Esophagus muscularis mucosa (tissue), 4 donors: ENCODE results near the gene OR10V1. TPM values are rescaled to one million over a fixed set of nuclear protein-coding genes. Genes with fewer than 3 reads are reported as not detected.

Experiments
- DNase-seq: peaks from one replicate; pipeline ENCODE4 v3.0.0-alpha.2; 2017; ENCODE audit errors: extremely low spot score
- H3K27ac ChIP-seq, 4 donors: fragments of 200-600 bp; sonication (generic); replicated peaks in 1 of 4; 1 replicate in 3 of 4; 2 replicates in 1 of 4; pipeline ENCODE4 v1.5.1; 2016 to 2019; ENCODE audit warnings: mild to moderate bottlenecking in 1 of 4
- H3K27me3 ChIP-seq, 4 donors: fragments of 200-600 bp; sonication (generic); one replicate each; pipeline versions ENCODE4 v1.5.1 to v1.6.0; 2016 to 2019
- H3K36me3 ChIP-seq, 4 donors: fragments of 200-600 bp; sonication (generic); one replicate each; pipeline ENCODE4 v1.5.1; 2016 to 2019
- H3K4me1 ChIP-seq, 4 donors: fragments of 200-600 bp; sonication (generic); one replicate each; pipeline ENCODE4 v1.5.1; 2016 to 2019
- H3K4me3 ChIP-seq, 4 donors: fragments of 200-600 bp; sonication (generic); 1 replicate in 2 of 4; 2 replicates in 2 of 4; pipeline ENCODE4 v1.5.1; 2016 to 2019; ENCODE audit warnings: mild to moderate bottlenecking in 4 of 4, moderate library complexity in 1 of 4
- H3K9me3 ChIP-seq, 4 donors: fragments of 200-600 bp; sonication (generic); 1 replicate in 3 of 4; 2 replicates in 1 of 4; pipeline ENCODE4 v1.5.1; 2016 to 2019
- CTCF ChIP-seq, 3 experiments: fragments of 200-600 bp in 2 of 3; fragments of 450-650 bp in 1 of 3; sonication (generic) in 2 of 3; IDR thresholded peaks; one replicate each; pipeline ENCODE4 v1.5.1; 2017 to 2019; ENCODE audit warnings: antibody characterized with exemption in 3 of 3, mild to moderate bottlenecking in 2 of 3, moderate library complexity in 1 of 3
- EP300 ChIP-seq: sonication (generic); formaldehyde crosslinking; IDR thresholded peaks from one replicate; pipeline ENCODE4 v1.6.1; 2017; ENCODE audit warnings: antibody characterized with exemption
- POLR2A ChIP-seq: fragments of 450-650 bp; IDR thresholded peaks from one replicate; pipeline ENCODE4 v1.6.1; 2017; ENCODE audit warnings: antibody characterized with exemption, moderate library complexity, mild to moderate bottlenecking, low read depth
- POLR2AphosphoS5 ChIP-seq, 2 donors: sonication (generic); formaldehyde crosslinking; IDR thresholded peaks; one replicate each; pipeline ENCODE4 v1.6.1; 2017; ENCODE audit warnings: antibody characterized with exemption in 2 of 2
- WGBS: methylation state at CpG from one replicate; pipeline ENCODE4 v1.1.5; 2018; 5-methylcytosine and 5-hydroxymethylcytosine counted together
- intact Hi-C: fragments of 100-400 bp; cut with DNase I; formaldehyde crosslinking; loops from one replicate; pipeline ENCODE4 v1.15.1; 2023
- total RNA-seq, 4 donors: library from RNA; depleted of rRNA; stranded (reverse); fragments of >200 nt; gene quantifications; one replicate each; pipeline versions ENCODE4 v1.1.0 to v1.2.1, GENCODE V29; 2016

Gene OR10V1
- not detected for total RNA-seq

- DNase-seq = no peak
- no peak within 1 kb of the TSS for H3K4me3 ChIP-seq
- H3K27ac ChIP-seq = no peak within 1 kb of the TSS
- peaks cover 0 to 4% (median 0%) of the 10 kb centered on the region in 4 donors for H3K27me3 ChIP-seq
- H3K4me1 ChIP-seq = no peaks in the 10 kb centered on the region
- TF ChIP-seq POLR2AphosphoS5 (IDR thresholded peaks at IDR 0.05) = no peak
- TF ChIP-seq POLR2A = no peak
- no peak for TF ChIP-seq CTCF (IDR thresholded peaks at IDR 0.05)
- no peak for TF ChIP-seq EP300
- H3K9me3 ChIP-seq = no peaks in the 10 kb centered on the region
- 88% methylated on average over 2 of the region's 2 CpGs for WGBS
- intact Hi-C loops = no loop called here
- no peaks in the 10 kb centered on the region for H3K36me3 ChIP-seq
Measured at GRCh38 chr11:59713745-59714144, at the start of gene OR10V1. Gene OR10V1, minus strand, starts transcription at chr11:59713845. Its CDS starts 0 bp downstream, at chr11:59713845.

GRCh38 chr11:59761993-59762392 lies 48.3 kb upstream of the OR10V1 start:
- peaks cover 16 to 32% (median 25%) of the 10 kb centered on the region in 4 donors for H3K4me1 ChIP-seq

DNA sequence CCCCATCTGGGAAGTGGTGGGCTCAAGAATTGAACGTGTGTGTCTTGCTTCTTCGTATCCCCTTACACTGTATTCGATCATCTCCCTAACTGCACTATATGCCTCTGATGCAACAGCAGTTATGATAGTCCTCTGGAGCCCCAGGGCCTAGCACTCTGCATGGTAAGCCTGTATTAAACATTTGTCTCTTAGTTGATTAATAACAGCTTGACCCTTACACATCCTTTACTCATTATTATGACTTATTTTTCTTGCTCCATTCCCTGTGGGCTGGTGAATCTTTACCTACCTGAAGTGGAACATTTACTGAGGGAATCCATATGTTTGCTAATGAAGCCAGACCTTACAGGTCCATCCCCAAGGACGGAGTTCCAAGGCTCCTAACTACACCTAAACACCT lies 47.1 kb upstream of the OR10V1 start:
- DNase-seq = no peak
- Histone ChIP-seq H3K4me1 (peaks cover 29 to 37% (median 33%) of the 10 kb centered on the region in 4 donors), H3K27ac (no peak overlapping the region), H3K36me3 (peaks cover 0 to 9% (median 3%) of the 10 kb centered on the region in 4 donors), H3K4me3 (no peak overlapping the region), H3K27me3 (no peaks in the 10 kb centered on the region), H3K9me3 (no peaks in the 10 kb centered on the region)
- TF ChIP-seq EP300 (no peak), POLR2A (no peak), POLR2AphosphoS5 (IDR thresholded peaks at IDR 0.05) (no peak), CTCF (IDR thresholded peaks at IDR 0.05) (no peak)
- WGBS = 88% methylated on average over 4 of the region's 4 CpGs
- intact Hi-C loops = no loop called here

More at GRCh38 chr11:59761993-59762392, 48.3 kb upstream of the OR10V1 start:
- no peak overlapping the region for H3K27ac ChIP-seq
- H3K9me3 ChIP-seq = no peaks in the 10 kb centered on the region
- TF ChIP-seq CTCF (IDR thresholded peaks at IDR 0.05) (no peak), POLR2A (no peak), POLR2AphosphoS5 (IDR thresholded peaks at IDR 0.05) (no peak), EP300 (no peak)
- peaks cover 0 to 9% (median 3%) of the 10 kb centered on the region in 4 donors for H3K36me3 ChIP-seq
- H3K4me3 ChIP-seq = no peak overlapping the region
- DNase-seq = no peak
- no peaks in the 10 kb centered on the region for H3K27me3 ChIP-seq
- intact Hi-C loops = no loop called here
- 96% methylated on average over 5 of the region's 6 CpGs for WGBS

GRCh38 chr11:59759900-59760299 lies 46.3 kb upstream of the OR10V1 start:
- no peak for DNase-seq
- intact Hi-C loops = loop anchor here (5.0 kb wide), 1 partner anchor 93 kb away; the partner anchor contains the start of gene PATL1
- H3K4me1 ChIP-seq = peaks cover 25 to 33% (median 31%) of the 10 kb centered on the region in 4 donors
- H3K27me3 ChIP-seq = no peaks in the 10 kb centered on the region
- H3K27ac ChIP-seq = no peak overlapping the region
- H3K4me3 ChIP-seq = no peak overlapping the region
- peaks cover 0 to 9% (median 3%) of the 10 kb centered on the region in 4 donors for H3K36me3 ChIP-seq
- no peaks in the 10 kb centered on the region for H3K9me3 ChIP-seq
- 35% methylated on average over 4 of the region's 4 CpGs for WGBS
- TF ChIP-seq EP300 (no peak), POLR2A (no peak), CTCF (IDR thresholded peaks at IDR 0.05) (no peak), POLR2AphosphoS5 (IDR thresholded peaks at IDR 0.05) (no peak)
